Calu3 (cell line): ENCODE measurements around the gene AKT3. TPM values are rescaled to one million over a fixed set of nuclear protein-coding genes. Genes with fewer than 3 reads are reported as not detected.

Experiments
- BruUV-seq: library from RNA; stranded (reverse); fragments of 400-500 nt; replicated peaks from 2 replicates; lab custom pipeline; 2021; lab: Mats Ljungman, UMichigan
- CTCF ChIA-PET: fragments of 300-600 bp; sonication (Branson Sonifier 250); formaldehyde crosslinking; loops from one replicate; lab custom pipeline; 2022; ENCODE audit warnings: antibody characterized with exemption; lab: Charles Lee
- DNase-seq: peaks from one replicate; pipeline ENCODE4 v3.0.0; 2022
- H3K27ac Mint-ChIP-seq: one replicate; pipeline ENCODE4 v1.8.0; 2022; ENCODE audit warnings: mixed read lengths; ENCODE audit not compliant: unreplicated experiment
- H3K27me3 Mint-ChIP-seq: one replicate; pipeline ENCODE4 v1.8.0; 2022; ENCODE audit warnings: mixed read lengths; ENCODE audit not compliant: unreplicated experiment
- H3K36me3 Mint-ChIP-seq: one replicate; pipeline ENCODE4 v1.8.0; 2022; ENCODE audit warnings: mild to moderate bottlenecking, moderate library complexity, mixed read lengths; ENCODE audit not compliant: insufficient read depth, unreplicated experiment
- H3K4me1 Mint-ChIP-seq: one replicate; pipeline ENCODE4 v1.8.0; 2022; ENCODE audit warnings: mild to moderate bottlenecking, low read depth, mixed read lengths; ENCODE audit not compliant: unreplicated experiment
- H3K4me3 Mint-ChIP-seq: one replicate; pipeline ENCODE4 v1.8.0; 2022; ENCODE audit warnings: mild to moderate bottlenecking, low read depth, moderate library complexity, mixed read lengths; ENCODE audit not compliant: unreplicated experiment
- H3K9me3 Mint-ChIP-seq: one replicate; pipeline ENCODE4 v1.8.0; 2022; ENCODE audit warnings: low read depth, mixed read lengths; ENCODE audit not compliant: unreplicated experiment
- intact Hi-C: fragments of 100-400 bp; cut with micrococcal nuclease; formaldehyde crosslinking; loops from one replicate; pipeline ENCODE4 v1.10.0; 2022; ENCODE audit not compliant: unreplicated experiment
- total RNA-seq: library from RNA; stranded (reverse); gene quantifications from 2 replicates; pipeline ENCODE4 v1.2.3, GENCODE V29; 2022
- TF ChIP-seq, protein P1 (sequence below): fragments of 200-600 bp; IDR thresholded peaks from one replicate; pipeline ENCODE4 v1.8.0; 2022; ENCODE audit warnings: antibody characterized with exemption; ENCODE audit not compliant: unreplicated experiment

AKT3 gene
- total RNA-seq, 1 experiment from 2014 or later: 81.2 TPM

DNA sequence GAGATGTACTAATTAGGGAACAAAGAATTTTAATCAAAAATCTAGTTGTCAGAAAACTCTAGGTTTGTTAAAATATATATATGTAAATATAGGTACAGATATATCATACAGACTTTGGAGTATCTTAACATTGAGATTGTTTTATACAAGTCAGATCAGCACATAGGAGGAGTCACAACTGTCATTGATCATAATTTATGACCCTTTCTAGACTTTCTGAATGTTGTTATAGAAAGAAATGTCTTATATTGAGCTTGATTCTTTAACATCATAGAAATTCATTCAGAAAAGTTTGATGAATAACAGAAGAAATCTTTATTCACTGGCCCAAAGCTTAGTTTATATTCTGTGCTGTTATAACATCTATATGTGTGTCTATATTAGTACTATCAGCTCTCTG, 408.4 kb downstream of the AKT3 start:
- Mint-ChIP-seq H3K36me3 (peaks cover 4% of the 10 kb centered on the region), H3K9me3 (no peaks in the 10 kb centered on the region), H3K4me3 (no peak overlapping the region), H3K27me3 (no peaks in the 10 kb centered on the region), H3K4me1 (no peaks in the 10 kb centered on the region), H3K27ac (no peak overlapping the region)
- intact Hi-C loops: no loop called here
- no peak for DNase-seq
- CTCF ChIA-PET: no interaction called here
- no TSS peak for BruUV-seq
- TF ChIP-seq, protein P1, sequence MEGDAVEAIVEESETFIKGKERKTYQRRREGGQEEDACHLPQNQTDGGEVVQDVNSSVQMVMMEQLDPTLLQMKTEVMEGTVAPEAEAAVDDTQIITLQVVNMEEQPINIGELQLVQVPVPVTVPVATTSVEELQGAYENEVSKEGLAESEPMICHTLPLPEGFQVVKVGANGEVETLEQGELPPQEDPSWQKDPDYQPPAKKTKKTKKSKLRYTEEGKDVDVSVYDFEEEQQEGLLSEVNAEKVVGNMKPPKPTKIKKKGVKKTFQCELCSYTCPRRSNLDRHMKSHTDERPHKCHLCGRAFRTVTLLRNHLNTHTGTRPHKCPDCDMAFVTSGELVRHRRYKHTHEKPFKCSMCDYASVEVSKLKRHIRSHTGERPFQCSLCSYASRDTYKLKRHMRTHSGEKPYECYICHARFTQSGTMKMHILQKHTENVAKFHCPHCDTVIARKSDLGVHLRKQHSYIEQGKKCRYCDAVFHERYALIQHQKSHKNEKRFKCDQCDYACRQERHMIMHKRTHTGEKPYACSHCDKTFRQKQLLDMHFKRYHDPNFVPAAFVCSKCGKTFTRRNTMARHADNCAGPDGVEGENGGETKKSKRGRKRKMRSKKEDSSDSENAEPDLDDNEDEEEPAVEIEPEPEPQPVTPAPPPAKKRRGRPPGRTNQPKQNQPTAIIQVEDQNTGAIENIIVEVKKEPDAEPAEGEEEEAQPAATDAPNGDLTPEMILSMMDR: no peak

GRCh38 chr1:243440406-243440805, 409.6 kb downstream of the AKT3 start:
- CTCF ChIA-PET: no interaction called here
- H3K27ac Mint-ChIP-seq: no peak overlapping the region
- no peaks in the 10 kb centered on the region for H3K27me3 Mint-ChIP-seq
- no peak overlapping the region for H3K4me3 Mint-ChIP-seq
- intact Hi-C loops: no loop called here
- H3K4me1 Mint-ChIP-seq: no peaks in the 10 kb centered on the region
- TF ChIP-seq, protein P1: no peak
- H3K36me3 Mint-ChIP-seq: peaks cover 4% of the 10 kb centered on the region
- BruUV-seq: no TSS peak
- no peaks in the 10 kb centered on the region for H3K9me3 Mint-ChIP-seq
- DNase-seq: no peak

GRCh38 chr1:243438815-243439214, 411.2 kb downstream of the AKT3 start:
- no peak for DNase-seq
- intact Hi-C loops: no loop called here
- Mint-ChIP-seq H3K27me3 (no peaks in the 10 kb centered on the region), H3K4me1 (no peaks in the 10 kb centered on the region), H3K36me3 (peaks cover 4% of the 10 kb centered on the region), H3K9me3 (no peaks in the 10 kb centered on the region), H3K4me3 (no peak overlapping the region), H3K27ac (no peak overlapping the region)
- CTCF ChIA-PET: no interaction called here
- BruUV-seq: no TSS peak
- TF ChIP-seq, protein P1: no peak

Other genes starting within 250 kb of the AKT3 start
- gene ZBTB18, start 201.0 kb upstream of the AKT3 start, total RNA-seq: 35.8 and 37.8 TPM in 2 replicates